GM12878 (cell line): Measurements from ENCODE around the gene UAP1.

Experiments
- NR2F1 ChIP-seq: fragments of 450-650 bp; conservative IDR thresholded peaks from 2 replicates; pipeline ENCODE4 v1.6.1; 2017; ENCODE audit warnings: mild to moderate bottlenecking
- RFX5 ChIP-seq: IDR thresholded peaks from 2 replicates; pipeline ENCODE4 v1.6.1; 2011; ENCODE audit warnings: low read depth, low read length, improper control_type of control experiment
- TF ChIP-seq, protein P1 (sequence below): IDR thresholded peaks from 2 replicates; pipeline ENCODE4 v1.6.1; 2012; ENCODE audit warnings: mild to moderate bottlenecking, low read depth, low read length
- TF ChIP-seq, protein P2 (sequence below), 3 experiments: IDR thresholded peaks in 2 of 3; conservative IDR thresholded peaks in 1 of 3; 2 replicates each; pipeline ENCODE4 v1.5.1; 2011; ENCODE audit warnings: low read depth in 3 of 3, low read length in 3 of 3, mild to moderate bottlenecking in 3 of 3, control low read depth in 2 of 3, moderate library complexity in 2 of 3, inconsistent platforms in 1 of 3, mixed read lengths in 1 of 3; ENCODE audit not compliant: control insufficient read depth in 2 of 3, insufficient read depth in 1 of 3; ENCODE audit errors: extremely low read depth in 1 of 3

DNA sequence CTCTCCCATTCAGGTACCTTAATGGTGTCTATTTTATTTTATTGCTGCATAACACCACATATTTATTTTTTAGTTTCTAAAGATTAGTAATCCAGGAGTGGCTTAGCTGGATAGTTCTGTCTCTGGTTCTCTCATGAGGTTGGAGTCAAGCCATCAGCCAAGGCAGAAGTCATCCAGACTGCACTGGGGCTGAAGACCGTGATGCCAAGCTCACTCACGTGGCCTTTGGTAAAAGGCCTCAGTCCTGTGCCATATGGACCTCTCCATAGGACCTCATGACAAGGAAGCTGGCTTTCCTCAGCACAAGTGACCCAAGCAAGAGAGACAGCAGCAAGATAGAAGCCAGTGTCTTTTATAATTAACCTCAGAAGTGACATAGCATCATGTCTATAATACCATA, 47.8 kb downstream of the UAP1 start:
- TF ChIP-seq, protein P1, sequence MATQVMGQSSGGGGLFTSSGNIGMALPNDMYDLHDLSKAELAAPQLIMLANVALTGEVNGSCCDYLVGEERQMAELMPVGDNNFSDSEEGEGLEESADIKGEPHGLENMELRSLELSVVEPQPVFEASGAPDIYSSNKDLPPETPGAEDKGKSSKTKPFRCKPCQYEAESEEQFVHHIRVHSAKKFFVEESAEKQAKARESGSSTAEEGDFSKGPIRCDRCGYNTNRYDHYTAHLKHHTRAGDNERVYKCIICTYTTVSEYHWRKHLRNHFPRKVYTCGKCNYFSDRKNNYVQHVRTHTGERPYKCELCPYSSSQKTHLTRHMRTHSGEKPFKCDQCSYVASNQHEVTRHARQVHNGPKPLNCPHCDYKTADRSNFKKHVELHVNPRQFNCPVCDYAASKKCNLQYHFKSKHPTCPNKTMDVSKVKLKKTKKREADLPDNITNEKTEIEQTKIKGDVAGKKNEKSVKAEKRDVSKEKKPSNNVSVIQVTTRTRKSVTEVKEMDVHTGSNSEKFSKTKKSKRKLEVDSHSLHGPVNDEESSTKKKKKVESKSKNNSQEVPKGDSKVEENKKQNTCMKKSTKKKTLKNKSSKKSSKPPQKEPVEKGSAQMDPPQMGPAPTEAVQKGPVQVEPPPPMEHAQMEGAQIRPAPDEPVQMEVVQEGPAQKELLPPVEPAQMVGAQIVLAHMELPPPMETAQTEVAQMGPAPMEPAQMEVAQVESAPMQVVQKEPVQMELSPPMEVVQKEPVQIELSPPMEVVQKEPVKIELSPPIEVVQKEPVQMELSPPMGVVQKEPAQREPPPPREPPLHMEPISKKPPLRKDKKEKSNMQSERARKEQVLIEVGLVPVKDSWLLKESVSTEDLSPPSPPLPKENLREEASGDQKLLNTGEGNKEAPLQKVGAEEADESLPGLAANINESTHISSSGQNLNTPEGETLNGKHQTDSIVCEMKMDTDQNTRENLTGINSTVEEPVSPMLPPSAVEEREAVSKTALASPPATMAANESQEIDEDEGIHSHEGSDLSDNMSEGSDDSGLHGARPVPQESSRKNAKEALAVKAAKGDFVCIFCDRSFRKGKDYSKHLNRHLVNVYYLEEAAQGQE = no peak
- TF ChIP-seq, protein P2, sequence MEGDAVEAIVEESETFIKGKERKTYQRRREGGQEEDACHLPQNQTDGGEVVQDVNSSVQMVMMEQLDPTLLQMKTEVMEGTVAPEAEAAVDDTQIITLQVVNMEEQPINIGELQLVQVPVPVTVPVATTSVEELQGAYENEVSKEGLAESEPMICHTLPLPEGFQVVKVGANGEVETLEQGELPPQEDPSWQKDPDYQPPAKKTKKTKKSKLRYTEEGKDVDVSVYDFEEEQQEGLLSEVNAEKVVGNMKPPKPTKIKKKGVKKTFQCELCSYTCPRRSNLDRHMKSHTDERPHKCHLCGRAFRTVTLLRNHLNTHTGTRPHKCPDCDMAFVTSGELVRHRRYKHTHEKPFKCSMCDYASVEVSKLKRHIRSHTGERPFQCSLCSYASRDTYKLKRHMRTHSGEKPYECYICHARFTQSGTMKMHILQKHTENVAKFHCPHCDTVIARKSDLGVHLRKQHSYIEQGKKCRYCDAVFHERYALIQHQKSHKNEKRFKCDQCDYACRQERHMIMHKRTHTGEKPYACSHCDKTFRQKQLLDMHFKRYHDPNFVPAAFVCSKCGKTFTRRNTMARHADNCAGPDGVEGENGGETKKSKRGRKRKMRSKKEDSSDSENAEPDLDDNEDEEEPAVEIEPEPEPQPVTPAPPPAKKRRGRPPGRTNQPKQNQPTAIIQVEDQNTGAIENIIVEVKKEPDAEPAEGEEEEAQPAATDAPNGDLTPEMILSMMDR (IDR thresholded peaks at IDR 0.05 in 2 of 3, conservative IDR thresholded peaks at IDR 0.05 in 1 of 3; ENCODE audit: control insufficient read depth in 2 of 3, extremely low read depth in 1 of 3, insufficient read depth in 1 of 3, low read depth in 3 of 3, low read length in 3 of 3) = no peak
- TF ChIP-seq RFX5 (no peak), NR2F1 (no peak)
